ENCODE results near the gene PARN. TPM values are rescaled to one million over a fixed set of nuclear protein-coding genes. Genes with fewer than 3 reads are reported as not detected.
"Not testable (repeated sequence)": the region's sequence is repeated elsewhere in the genome, so short reads cannot be mapped to it uniquely, and the experiment has no call there.

PARN gene
- total RNA-seq, 2 donors from 2014 or later = 32.2 to 48.9 TPM

- not testable (repeated sequence) for DNase-seq (ENCODE audit: low spot score in 2 of 2); H3K27ac Mint-ChIP-seq; H3K9me3 Mint-ChIP-seq; H3K36me3 Mint-ChIP-seq; ATAC-seq
Measured at GRCh38 chr16:14402114-14403000, 227.7 kb downstream of the PARN start.

- not testable (repeated sequence) for ATAC-seq; H3K9me3 Mint-ChIP-seq; H3K36me3 Mint-ChIP-seq; DNase-seq (ENCODE audit: low spot score in 2 of 2); H3K27ac Mint-ChIP-seq
Measured at GRCh38 chr16:14401711-14402061, 228.4 kb downstream of the PARN start.

GRCh38 chr16:14400978-14401710 lies 228.9 kb downstream of the PARN start:
- H3K9me3 Mint-ChIP-seq; H3K36me3 Mint-ChIP-seq; DNase-seq (ENCODE audit: low spot score in 2 of 2); H3K27ac Mint-ChIP-seq; ATAC-seq: not testable (repeated sequence)

GRCh38 chr16:14400285-14400977 lies 229.6 kb downstream of the PARN start:
- H3K9me3 Mint-ChIP-seq = no peaks in the 10 kb centered on the region
- H3K36me3 Mint-ChIP-seq = no peaks in the 10 kb centered on the region
- no peak overlapping the region for H3K27ac Mint-ChIP-seq
- no peak for DNase-seq (ENCODE audit: low spot score in 2 of 2)
- no peak for ATAC-seq

- DNase-seq (ENCODE audit: low spot score in 2 of 2) (no peak), ATAC-seq (peak; percentile 75 to 82)
- peak overlapping the region in 1 of 2 donors; percentile 60 for H3K27ac Mint-ChIP-seq
- no peaks in the 10 kb centered on the region for H3K9me3 Mint-ChIP-seq
- H3K36me3 Mint-ChIP-seq = no peaks in the 10 kb centered on the region
Measured at GRCh38 chr16:14399378-14400284, 230.4 kb downstream of the PARN start.

DNA sequence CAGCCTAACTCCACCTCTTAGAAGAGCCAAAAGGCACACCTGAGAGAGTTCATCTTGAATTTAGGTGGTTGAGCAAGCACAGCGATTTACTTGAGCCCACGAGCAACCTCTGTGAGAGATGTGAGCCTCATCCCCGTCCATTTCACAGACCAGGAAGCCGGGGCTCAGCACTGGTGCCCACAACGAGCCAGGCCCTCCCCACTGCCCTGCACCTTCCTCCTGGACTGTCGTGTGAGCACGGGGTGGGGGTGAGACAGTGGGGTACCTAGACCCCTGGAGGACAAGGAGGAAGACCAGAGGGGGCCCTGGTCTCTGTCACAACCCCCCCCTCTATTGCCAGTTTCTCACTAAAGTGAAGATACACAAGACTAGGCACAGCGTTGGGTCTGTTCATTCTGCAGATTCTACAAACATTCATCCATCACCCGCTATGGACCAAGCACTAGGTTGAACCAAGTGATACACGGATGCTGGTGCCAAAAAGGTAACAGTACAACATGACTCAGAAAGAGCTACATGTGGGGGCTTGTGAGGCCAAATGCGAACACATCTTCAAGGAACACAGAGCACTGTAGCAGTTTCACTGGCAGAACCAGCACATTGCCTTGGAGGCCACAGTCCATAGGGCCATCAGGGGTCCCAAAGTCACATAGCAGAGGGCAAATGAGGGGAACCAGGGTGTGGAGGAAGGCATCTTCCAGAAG lies 231.9 kb downstream of the PARN start:
- Mint-ChIP-seq H3K27ac (no peak overlapping the region), H3K36me3 (no peaks in the 10 kb centered on the region), H3K9me3 (no peaks in the 10 kb centered on the region)
- ATAC-seq (no peak), DNase-seq (ENCODE audit: low spot score in 2 of 2) (no peak)

DNA sequence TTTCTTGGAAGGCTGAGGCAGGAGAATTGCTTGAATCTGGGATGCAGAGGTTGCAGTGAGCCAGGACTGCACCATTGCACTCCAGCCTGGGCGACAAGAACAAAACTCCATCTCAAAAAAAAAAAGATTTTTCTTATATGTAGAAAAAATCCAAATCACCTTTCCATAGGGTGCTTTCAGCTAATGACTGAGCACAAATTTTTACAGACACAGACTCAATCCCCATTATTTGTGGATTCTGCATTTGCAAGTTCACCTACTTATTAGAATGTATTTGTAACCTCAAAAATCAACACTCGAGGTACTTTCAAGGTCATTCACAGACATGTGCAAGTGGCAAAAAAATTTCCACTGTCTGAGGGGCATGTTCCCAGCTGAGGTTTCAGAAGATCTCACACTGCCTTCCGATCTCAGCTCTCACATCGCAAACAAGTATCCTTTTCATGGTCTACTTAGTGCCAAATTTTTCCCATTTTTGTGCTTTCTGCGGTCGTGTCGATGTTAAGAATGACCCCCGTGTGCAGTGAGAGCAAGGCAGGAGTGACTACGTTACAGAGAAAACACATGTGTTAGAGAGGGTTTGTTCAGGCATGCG lies 234.3 kb downstream of the PARN start:
- DNase-seq (ENCODE audit: low spot score in 2 of 2); H3K27ac Mint-ChIP-seq; H3K9me3 Mint-ChIP-seq; H3K36me3 Mint-ChIP-seq; ATAC-seq: not testable (repeated sequence)

DNA sequence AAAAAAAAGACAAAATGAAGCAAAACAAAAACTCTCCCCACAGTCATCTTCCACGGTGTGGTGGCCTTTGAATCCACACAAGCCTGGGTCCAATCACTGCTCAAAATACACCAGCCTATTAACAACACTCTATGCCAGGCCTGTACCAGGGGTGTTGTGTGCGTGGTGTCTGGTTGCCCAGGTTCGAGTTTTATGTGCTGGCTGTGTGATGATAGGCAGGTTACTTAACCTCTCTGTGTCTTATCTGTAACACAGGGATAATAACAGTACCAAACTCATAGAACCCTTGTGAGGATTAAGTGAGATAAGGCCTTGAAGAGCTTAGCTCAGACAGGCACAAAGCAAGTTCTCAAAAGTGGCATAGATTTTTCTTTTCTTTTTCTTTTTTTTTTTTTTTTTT lies 235.2 kb downstream of the PARN start:
- Mint-ChIP-seq H3K27ac (no peak overlapping the region), H3K36me3 (no peaks in the 10 kb centered on the region), H3K9me3 (no peaks in the 10 kb centered on the region)
- DNase-seq (ENCODE audit: low spot score in 2 of 2) (no peak), ATAC-seq (no peak)

GRCh38 chr16:14392960-14393359 lies 237.1 kb downstream of the PARN start:
- no peaks in the 10 kb centered on the region for H3K36me3 Mint-ChIP-seq
- H3K27ac Mint-ChIP-seq = no peak overlapping the region
- no peaks in the 10 kb centered on the region for H3K9me3 Mint-ChIP-seq
- DNase-seq (ENCODE audit: low spot score in 2 of 2) (no peak), ATAC-seq (no peak)

DNA sequence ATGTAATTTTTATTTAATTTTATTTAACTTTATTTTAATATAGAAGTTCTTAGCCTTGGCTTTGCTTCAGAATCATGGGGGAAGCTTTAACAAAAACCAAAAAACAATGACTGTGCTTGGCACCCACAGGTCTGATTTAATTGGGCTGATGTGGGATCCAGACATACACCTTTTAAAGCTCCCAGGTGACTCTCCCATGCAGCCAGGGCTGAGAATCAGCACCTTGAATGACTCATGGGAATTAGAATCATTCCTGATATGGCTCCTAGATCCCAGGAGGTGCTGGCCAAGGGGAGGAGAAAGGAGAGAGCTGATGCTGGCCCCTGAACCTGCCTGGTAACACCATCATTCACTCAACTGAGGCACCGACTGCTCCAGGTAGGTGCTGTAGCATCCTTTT lies 240.7 kb downstream of the PARN start:
- no peak for ATAC-seq

DNA sequence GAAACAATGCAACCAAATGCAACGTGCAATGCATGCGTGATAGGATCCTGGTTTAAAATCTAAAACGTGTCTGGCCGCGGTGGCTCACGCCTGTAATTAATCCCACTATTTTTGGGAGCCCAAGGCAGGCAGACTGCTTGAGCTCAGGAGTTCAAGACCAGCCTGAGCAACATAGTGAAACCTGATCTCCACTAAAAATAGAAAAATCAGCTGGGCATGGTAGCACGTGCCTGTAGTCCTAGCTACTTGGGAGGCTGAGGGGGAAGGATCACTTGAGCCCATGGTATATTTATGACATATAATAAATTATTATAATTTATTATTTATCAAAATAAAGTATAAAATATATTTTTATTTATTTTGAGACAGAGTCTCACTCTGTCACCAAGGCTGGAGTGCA lies 241.8 kb downstream of the PARN start:
- no peak overlapping the region for H3K27ac Mint-ChIP-seq

More for the DNA sequence above, 240.7 kb downstream of the PARN start:
- no peaks in the 10 kb centered on the region for H3K9me3 Mint-ChIP-seq
- no peaks in the 10 kb centered on the region for H3K36me3 Mint-ChIP-seq
- H3K27ac Mint-ChIP-seq = no peak overlapping the region
- no peak for DNase-seq (ENCODE audit: low spot score in 2 of 2)

DNA sequence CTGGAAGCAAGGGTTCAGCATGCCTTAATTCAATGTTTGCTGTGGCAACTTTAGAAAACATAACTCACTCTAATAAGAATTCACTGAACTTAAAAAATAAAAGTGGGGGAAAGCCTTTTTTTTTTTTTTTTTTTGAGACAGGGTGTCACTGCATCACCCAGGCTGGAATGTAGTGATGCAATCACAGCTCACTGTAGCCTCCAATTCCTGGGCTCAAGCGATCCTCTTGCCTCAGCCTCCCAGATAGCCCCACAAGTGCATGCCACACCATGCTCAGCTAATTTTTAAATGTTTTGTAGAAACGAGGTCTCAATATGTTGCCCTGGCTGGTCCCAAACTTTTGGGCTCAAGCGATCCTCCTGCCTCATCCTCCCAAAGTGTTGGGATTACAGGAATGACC lies 243.9 kb downstream of the PARN start:
- ATAC-seq (no peak), DNase-seq (ENCODE audit: low spot score in 2 of 2) (no peak)
- no peaks in the 10 kb centered on the region for H3K9me3 Mint-ChIP-seq
- no peaks in the 10 kb centered on the region for H3K36me3 Mint-ChIP-seq
- no peak overlapping the region for H3K27ac Mint-ChIP-seq

More for the DNA sequence above, 241.8 kb downstream of the PARN start:
- H3K36me3 Mint-ChIP-seq = no peaks in the 10 kb centered on the region
- ATAC-seq = no peak
- no peaks in the 10 kb centered on the region for H3K9me3 Mint-ChIP-seq
- no peak for DNase-seq (ENCODE audit: low spot score in 2 of 2)

Measured in activated naive CD4-positive, alpha-beta T cell treated with anti-CD3 and anti-CD28 coated beads, Interleukin-2, amount 50 U/mL, for 72 hours (primary cell).